Caco-2 (cell line): ENCODE measurements around the gene PRCC. TPM values are rescaled to one million over a fixed set of nuclear protein-coding genes. Genes with fewer than 3 reads are reported as not detected.

Experiments
- BruUV-seq: library from RNA; stranded (reverse); fragments of 400-500 nt; replicated peaks from 2 replicates; lab custom pipeline; 2021; lab: Mats Ljungman, UMichigan
- CTCF ChIA-PET: fragments of 300-600 bp; sonication (Branson Sonifier 250); formaldehyde crosslinking; loops from one replicate; lab custom pipeline; 2022; ENCODE audit warnings: antibody characterized with exemption; lab: Charles Lee
- POLR2A ChIA-PET: fragments of 300-600 bp; sonication (Branson Sonifier 250); formaldehyde crosslinking; loops from one replicate; lab custom pipeline; 2022; ENCODE audit warnings: antibody characterized with exemption; lab: Charles Lee
- DNase-seq, 2 experiments: peaks; one replicate each; pipeline versions ENCODE4 v3.0.0 to v3.0.0-alpha.2; 2020 to 2022
- H3K27me3 ChIP-seq: replicated peaks from 2 replicates; pipeline ENCODE4 v1.6.0; 2011; ENCODE audit warnings: low read length; ENCODE audit not compliant: control insufficient read depth, insufficient read depth
- H3K36me3 ChIP-seq: 2 replicates; pipeline ENCODE4 v1.5.1; 2011; ENCODE audit warnings: low read length; ENCODE audit not compliant: control insufficient read depth, insufficient read depth
- H3K4me1 ChIP-seq: fragments of 250-450 bp; sonication (Bioruptor Pico); 2 replicates; pipeline ENCODE4 v1.5.1; 2020; ENCODE audit warnings: mild to moderate bottlenecking
- H3K4me3 ChIP-seq: 2 replicates; pipeline ENCODE4 v1.5.1; 2011; ENCODE audit warnings: low read depth, mild to moderate bottlenecking, control low read depth, low read length
- H3K9me3 ChIP-seq: fragments of 250-450 bp; sonication (Bioruptor Pico); 2 replicates; pipeline ENCODE4 v1.5.1; 2020; ENCODE audit warnings: mild to moderate bottlenecking, moderate library complexity
- H3K27ac Mint-ChIP-seq: one replicate; pipeline ENCODE4 v1.8.0; 2022; ENCODE audit warnings: mixed read lengths; ENCODE audit not compliant: unreplicated experiment
- H3K27me3 Mint-ChIP-seq: one replicate; pipeline ENCODE4 v1.8.0; 2022; ENCODE audit warnings: mixed read lengths; ENCODE audit not compliant: insufficient read depth, unreplicated experiment
- H3K36me3 Mint-ChIP-seq: one replicate; pipeline ENCODE4 v1.8.0; 2022; ENCODE audit warnings: mild to moderate bottlenecking, mixed read lengths; ENCODE audit not compliant: insufficient read depth, unreplicated experiment
- H3K4me1 Mint-ChIP-seq: one replicate; pipeline ENCODE4 v1.8.0; 2022; ENCODE audit warnings: low read depth, mixed read lengths; ENCODE audit not compliant: unreplicated experiment
- H3K4me3 Mint-ChIP-seq: one replicate; pipeline ENCODE4 v1.8.0; 2022; ENCODE audit warnings: mild to moderate bottlenecking, moderate library complexity, mixed read lengths; ENCODE audit not compliant: unreplicated experiment
- H3K9me3 Mint-ChIP-seq: one replicate; pipeline ENCODE4 v1.8.0; 2022; ENCODE audit warnings: mixed read lengths; ENCODE audit not compliant: unreplicated experiment
- CTCF ChIP-seq, 2 experiments: fragments of 200-600 bp in 1 of 2; IDR thresholded peaks; 1 replicate in 1 of 2; 2 replicates in 1 of 2; pipeline versions ENCODE4 v1.5.1 to v1.8.0; 2011 to 2022; ENCODE audit warnings: antibody characterized with exemption in 1 of 2, control low read depth in 1 of 2, inconsistent platforms in 1 of 2, low read depth in 1 of 2, low read length in 1 of 2, mild to moderate bottlenecking in 1 of 2, moderate library complexity in 1 of 2; ENCODE audit not compliant: insufficient read depth in 1 of 2, severe bottlenecking in 1 of 2, unreplicated experiment in 1 of 2
- intact Hi-C: fragments of 100-400 bp; cut with micrococcal nuclease; formaldehyde crosslinking; loops from one replicate; pipeline ENCODE4 v1.10.0; 2022; ENCODE audit not compliant: unreplicated experiment
- total RNA-seq: library from RNA; stranded (reverse); gene quantifications from 2 replicates; pipeline ENCODE4 v1.2.3, GENCODE V29; 2022

PRCC gene
- total RNA-seq, 1 experiment from 2014 or later = 101 TPM

GRCh38 chr1:156740237-156740740 is 27.0 kb upstream of the PRCC start:
- no peak for TF ChIP-seq CTCF (IDR thresholded peaks at IDR 0.05; ENCODE audit: insufficient read depth in 1 of 2, low read depth in 1 of 2, low read length in 1 of 2, severe bottlenecking in 1 of 2, unreplicated experiment in 1 of 2)
- BruUV-seq = TSS peak; percentile 5
- DNase-seq = no peak
- Histone ChIP-seq H3K36me3 (peaks cover 9% of the 10 kb centered on the region), H3K4me3 (peak overlapping the region; percentile 62), H3K4me1 (peaks cover 11% of the 10 kb centered on the region), H3K9me3 (no peaks in the 10 kb centered on the region), H3K27me3 (no peaks in the 10 kb centered on the region)
- no peaks in the 10 kb centered on the region for H3K27me3 Mint-ChIP-seq
- peak overlapping the region; percentile 98 for H3K27ac Mint-ChIP-seq
- ChIA-PET POLR2A (interaction anchor here (0.7 to 2.6 kb wide), 5 partner anchors 8 to 27 kb away, joined by 3 to 108 read pairs (median 26); partner anchors contain the start of genes HDGF, ISG20L2, METTL25B and PRCC), CTCF (interaction anchor here (1.2 to 2.2 kb wide), 6 partner anchors 11 to 188 kb away, joined by 3 to 32 read pairs (median 12); partner anchors contain the start of genes HDGF, ISG20L2 and METTL25B)
- intact Hi-C loops = no loop called here
- peaks cover 20% of the 10 kb centered on the region for H3K4me1 Mint-ChIP-seq
- H3K9me3 Mint-ChIP-seq = no peaks in the 10 kb centered on the region
- peak overlapping the region; percentile 100 for H3K4me3 Mint-ChIP-seq
- H3K36me3 Mint-ChIP-seq = peaks cover 59% of the 10 kb centered on the region

- Histone ChIP-seq H3K4me1 (peaks cover 16% of the 10 kb centered on the region), H3K4me3 (peak within 1 kb of the TSS; percentile 62), H3K9me3 (no peaks in the 10 kb centered on the region), H3K27me3 (no peaks in the 10 kb centered on the region), H3K36me3 (peaks cover 12% of the 10 kb centered on the region)
- Mint-ChIP-seq H3K4me1 (peaks cover 24% of the 10 kb centered on the region), H3K27me3 (no peaks in the 10 kb centered on the region), H3K9me3 (no peaks in the 10 kb centered on the region), H3K27ac (peak within 1 kb of the TSS; percentile 98), H3K4me3 (peak within 1 kb of the TSS; percentile 100), H3K36me3 (peaks cover 65% of the 10 kb centered on the region)
- intact Hi-C loops = loop anchor here (1.0 kb wide), 2 partner anchors 13 to 26 kb away; partner anchors contain the start of genes ISG20L2, METTL25B and PRCC
- DNase-seq = peak; percentile 97 to 99
- ChIA-PET CTCF (interaction anchor here (0.5 to 2.2 kb wide), 12 partner anchors 11 to 187 kb away, joined by 3 to 32 read pairs (median 5); partner anchors contain the start of genes CRABP2, HDGF, ISG20L2 and METTL25B), POLR2A (interaction anchor here (0.5 to 2.6 kb wide), 12 partner anchors 9 to 305 kb away, joined by 3 to 108 read pairs (median 4); partner anchors contain the start of genes HDGF, ISG20L2, METTL25B and NES)
- no peak for TF ChIP-seq CTCF (IDR thresholded peaks at IDR 0.05; ENCODE audit: insufficient read depth in 1 of 2, low read depth in 1 of 2, low read length in 1 of 2, severe bottlenecking in 1 of 2, unreplicated experiment in 1 of 2)
- no TSS peak for BruUV-seq
Measured at GRCh38 chr1:156740741-156741480, 26.4 kb upstream of the PRCC start, which contains the start of gene MRPL24. Gene MRPL24, minus strand, starts transcription at chr1:156741088. Its CDS starts 2,384 bp downstream, at chr1:156738704.

- no TSS peak for BruUV-seq
- TF ChIP-seq CTCF (IDR thresholded peaks at IDR 0.05; ENCODE audit: insufficient read depth in 1 of 2, low read depth in 1 of 2, low read length in 1 of 2, severe bottlenecking in 1 of 2, unreplicated experiment in 1 of 2) = no peak
- H3K4me1 ChIP-seq = peaks cover 21% of the 10 kb centered on the region
- peak overlapping the region; percentile 98 for H3K27ac Mint-ChIP-seq
- peak overlapping the region; percentile 15; the same call in 1 of the 2 replicates for H3K4me3 ChIP-seq
- intact Hi-C loops = loop anchor here (1.0 kb wide), 2 partner anchors 13 to 26 kb away; partner anchors contain the start of genes ISG20L2, METTL25B and PRCC
- no peaks in the 10 kb centered on the region for H3K27me3 ChIP-seq
- H3K36me3 Mint-ChIP-seq = peaks cover 71% of the 10 kb centered on the region
- peak overlapping the region; percentile 100 for H3K4me3 Mint-ChIP-seq
- POLR2A ChIA-PET = interaction anchor here (0.5 to 2.6 kb wide), 12 partner anchors 8 to 304 kb away, joined by 3 to 108 read pairs (median 4); partner anchors contain the start of genes HDGF, ISG20L2, METTL25B and NES
- H3K36me3 ChIP-seq = peaks cover 12% of the 10 kb centered on the region
- H3K27me3 Mint-ChIP-seq = no peaks in the 10 kb centered on the region
- H3K4me1 Mint-ChIP-seq = peaks cover 27% of the 10 kb centered on the region
- no peak for DNase-seq
- CTCF ChIA-PET = interaction anchor here (0.6 to 2.2 kb wide), 11 partner anchors 10 to 186 kb away, joined by 3 to 32 read pairs (median 5); partner anchors contain the start of genes CRABP2, HDGF, ISG20L2 and METTL25B
- H3K9me3 ChIP-seq = no peaks in the 10 kb centered on the region
- no peaks in the 10 kb centered on the region for H3K9me3 Mint-ChIP-seq
Measured at GRCh38 chr1:156741481-156741983, 25.8 kb upstream of the PRCC start.
